HL-60/S4 treated with phorbol 12-myristate 13-acetate at 8.2 ng/mL for 4 days and 3 days (cell line): Measurements from ENCODE around the gene EML1.

Experiments
- in situ Hi-C: fragments of 300-500 bp; cut with MboI; formaldehyde crosslinking; loops from 2 replicates; pipeline ENCODE4 v1.15.0; 2022; ENCODE audit warnings: low sequenced_read_pairs

The EML1 gene

GRCh38 chr14:99889268-99889667 lies 96.1 kb downstream of the EML1 start:
- in situ Hi-C loops = loop anchor here (25.0 kb wide), 1 partner anchor 377 kb away; no protein-coding TSS in a partner anchor

- in situ Hi-C loops = loop anchor here (25.0 kb wide), 1 partner anchor 379 kb away; no protein-coding TSS in a partner anchor
These were observed 98.1 kb downstream of the EML1 start for GRCh38 chr14:99891266-99891665.

GRCh38 chr14:99891900-99892299 lies 98.7 kb downstream of the EML1 start:
- in situ Hi-C loops = loop anchor here (25.0 kb wide), 1 partner anchor 380 kb away; no protein-coding TSS in a partner anchor

DNA sequence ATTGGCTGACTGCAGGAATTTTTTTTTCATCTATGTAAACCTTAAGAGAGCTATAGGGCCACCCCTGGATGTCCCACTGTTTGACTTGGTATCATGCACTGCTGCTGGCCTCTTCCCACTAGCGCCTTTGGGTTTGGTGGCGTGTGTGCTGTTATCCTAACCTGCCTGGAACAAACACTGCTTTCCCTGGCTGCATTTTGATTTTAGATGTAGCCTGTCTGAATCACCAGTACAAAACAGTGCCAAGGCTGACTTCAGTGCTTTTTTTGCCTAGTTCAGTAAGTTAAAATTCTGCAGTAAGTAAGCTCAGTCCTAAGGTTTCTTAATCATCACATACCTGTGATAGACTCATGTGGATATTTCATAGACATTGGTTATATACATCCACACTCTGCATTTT lies 99.2 kb downstream of the EML1 start:
- in situ Hi-C loops = loop anchor here (25.0 kb wide), 1 partner anchor 380 kb away; no protein-coding TSS in a partner anchor

DNA sequence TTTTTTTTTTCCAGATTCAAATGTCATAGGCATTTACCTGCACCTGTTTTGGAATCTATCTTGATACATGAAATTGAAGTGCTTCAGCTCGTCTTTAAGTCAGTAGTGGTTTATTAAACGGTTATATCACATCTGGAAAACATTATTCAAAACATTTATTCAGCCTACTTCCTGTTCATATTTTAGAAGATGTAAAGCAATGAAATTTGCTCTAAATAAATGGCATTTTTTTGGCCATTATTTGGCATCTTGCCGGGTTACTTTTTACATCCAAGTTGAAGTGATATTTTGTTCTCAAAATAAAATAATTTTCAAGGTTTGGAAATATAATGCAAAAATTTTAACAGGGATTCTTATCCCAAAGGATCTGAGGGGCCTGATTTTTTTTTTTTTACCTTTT lies 103.1 kb downstream of the EML1 start:
- in situ Hi-C loops = loop anchor here (25.0 kb wide), 1 partner anchor 384 kb away; no protein-coding TSS in a partner anchor

DNA sequence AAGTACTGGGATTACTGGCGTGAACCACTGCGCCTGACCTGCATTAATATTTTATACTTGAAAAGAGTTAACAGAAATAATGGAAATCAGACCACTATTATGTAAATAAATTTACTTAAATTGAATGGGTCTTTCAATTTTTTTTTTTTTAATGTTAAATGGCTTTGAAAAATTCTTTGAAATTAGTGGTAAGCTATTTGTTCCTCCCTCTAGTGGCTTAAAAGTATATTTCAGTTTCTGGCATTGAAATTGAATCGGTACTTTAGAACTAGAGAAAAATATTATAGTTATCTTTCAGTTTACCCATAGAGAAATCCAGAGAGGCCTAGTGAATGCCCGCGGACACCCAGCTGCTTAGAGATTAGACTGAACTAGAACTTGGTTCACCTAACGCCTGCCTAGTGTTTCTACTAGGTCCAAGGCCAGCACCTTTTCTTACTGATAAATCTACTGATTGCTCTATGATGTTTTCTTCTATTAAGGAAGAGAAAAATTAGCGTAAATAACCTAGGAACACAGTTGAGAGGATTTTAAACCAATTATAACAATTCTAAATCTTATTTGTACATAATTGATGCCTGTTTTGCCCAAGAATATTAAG lies 106.5 kb downstream of the EML1 start:
- in situ Hi-C loops = loop anchor here (25.0 kb wide), 1 partner anchor 387 kb away; no protein-coding TSS in a partner anchor

GRCh38 chr14:99902925-99903324 lies 109.7 kb downstream of the EML1 start:
- in situ Hi-C loops = no loop called here

DNA sequence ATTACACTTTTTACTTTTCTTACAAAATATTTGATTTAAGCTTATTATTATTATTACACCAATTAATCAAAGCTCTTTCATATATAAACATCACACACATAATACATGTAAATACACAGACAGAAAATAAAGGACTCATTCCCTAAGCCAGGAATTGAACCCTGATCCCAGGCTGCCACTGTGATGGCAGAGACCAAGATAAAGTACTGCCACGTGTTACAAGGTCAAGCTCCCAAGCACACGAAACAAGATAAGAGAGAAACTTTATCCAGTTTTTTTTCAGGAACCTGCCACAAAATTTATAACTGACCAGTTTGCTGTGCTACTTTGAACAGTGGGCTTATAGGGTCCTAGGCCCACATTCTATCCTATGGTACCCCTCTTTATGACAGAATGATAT lies 111.3 kb downstream of the EML1 start:
- in situ Hi-C loops = no loop called here

GRCh38 chr14:99905121-99905520 lies 111.9 kb downstream of the EML1 start:
- in situ Hi-C loops = no loop called here

GRCh38 chr14:99907761-99908652 lies 114.8 kb downstream of the EML1 start:
- in situ Hi-C loops = no loop called here

DNA sequence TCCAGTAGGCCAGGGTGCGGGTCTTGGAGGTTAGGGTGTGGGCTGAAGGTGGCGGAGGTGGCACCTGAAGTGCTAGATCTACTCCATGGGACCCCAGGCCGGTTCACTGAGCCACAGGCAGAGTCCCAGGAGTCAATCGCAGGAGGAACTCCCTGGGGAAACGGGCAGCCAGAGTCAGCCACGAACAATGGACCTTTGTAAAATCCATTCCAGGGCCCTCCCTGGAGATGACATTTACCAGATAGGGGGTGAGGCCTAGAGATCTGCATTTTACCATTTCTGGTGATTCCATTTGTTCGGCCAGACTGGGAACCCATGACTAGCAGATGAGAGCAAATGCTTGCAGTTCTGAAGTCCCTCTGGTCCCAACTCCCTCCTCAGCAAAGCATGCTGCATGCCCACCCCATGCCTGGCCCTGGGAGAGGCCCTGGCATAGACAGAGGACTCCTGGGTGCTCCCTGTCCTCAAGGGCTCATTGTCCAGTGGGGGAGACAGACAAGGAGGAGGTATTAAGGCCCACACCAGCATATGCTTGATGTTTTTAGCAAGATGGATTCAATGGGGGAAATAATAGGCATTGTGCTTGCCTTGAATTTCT lies 115.5 kb downstream of the EML1 start:
- in situ Hi-C loops = no loop called here

DNA sequence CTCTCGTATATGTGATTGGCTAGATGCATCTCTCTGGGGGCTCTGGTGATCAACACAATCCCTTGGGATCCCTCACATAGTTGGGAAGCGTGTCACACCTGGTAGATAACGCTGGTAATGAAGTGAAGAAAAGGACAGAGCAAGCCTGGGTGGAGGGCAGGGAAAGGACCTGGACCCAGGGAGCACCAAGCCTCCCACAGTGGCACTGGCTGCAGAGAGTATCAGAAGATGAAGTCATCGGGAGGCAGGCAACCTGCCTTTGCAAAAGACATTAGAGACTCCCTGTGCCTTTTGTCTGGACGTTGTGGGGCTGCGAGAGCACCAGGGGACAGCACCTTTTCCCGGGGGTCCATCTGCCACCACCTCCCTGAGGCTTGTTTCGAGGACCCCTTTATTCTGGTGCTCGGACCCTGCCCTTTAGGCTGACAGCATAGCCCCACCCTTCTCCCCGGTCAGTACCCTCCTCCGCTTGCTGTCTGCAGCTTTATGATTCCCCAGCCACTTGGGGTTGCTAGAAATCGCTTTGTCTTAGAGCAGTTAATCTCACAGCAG lies 116.4 kb downstream of the EML1 start:
- in situ Hi-C loops = no loop called here

GRCh38 chr14:99910337-99911309 lies 117.4 kb downstream of the EML1 start:
- in situ Hi-C loops = no loop called here

- in situ Hi-C loops = no loop called here
These were observed 122.3 kb downstream of the EML1 start for GRCh38 chr14:99915305-99916090.

DNA sequence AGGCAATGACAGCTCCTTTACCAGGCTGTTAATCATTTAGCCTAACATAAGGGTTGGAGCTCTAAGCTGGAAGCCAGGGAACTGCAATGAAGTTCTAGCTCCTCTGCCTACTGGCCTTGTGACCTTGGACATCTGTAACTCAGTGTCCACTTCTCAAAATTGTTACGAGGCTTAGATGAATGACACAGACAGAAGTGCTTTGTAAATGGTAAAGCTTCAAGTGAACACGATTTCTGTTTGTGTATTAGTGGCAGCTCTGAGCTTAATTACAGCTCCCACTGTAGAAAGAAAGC lies 122.8 kb downstream of the EML1 start:
- in situ Hi-C loops = no loop called here

- in situ Hi-C loops = no loop called here
These were observed 125.6 kb downstream of the EML1 start for GRCh38 chr14:99918781-99919180.

- in situ Hi-C loops = no loop called here
These were observed 128.2 kb downstream of the EML1 start for GRCh38 chr14:99921425-99921824.

DNA sequence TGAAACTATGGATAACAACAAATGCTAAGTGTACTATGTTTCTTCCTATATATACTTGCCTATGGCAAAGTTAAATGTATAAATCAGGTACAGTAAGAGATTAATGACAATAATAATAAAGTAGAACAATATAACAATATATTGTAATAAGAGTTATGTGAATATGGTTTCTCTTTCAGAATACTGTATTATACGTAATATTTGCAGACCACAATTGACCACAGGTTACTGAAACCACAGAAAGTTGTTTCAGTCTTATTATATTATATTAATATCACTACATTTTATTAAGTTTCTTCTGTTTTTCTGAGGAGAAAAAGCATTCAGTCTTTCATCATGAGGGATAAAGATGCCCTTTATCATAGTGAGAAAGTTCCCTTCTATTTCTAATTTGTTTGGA lies 131.2 kb downstream of the EML1 start:
- in situ Hi-C loops = no loop called here

- in situ Hi-C loops = no loop called here
These were observed 132.3 kb downstream of the EML1 start for GRCh38 chr14:99925471-99925870.

- in situ Hi-C loops = no loop called here
These were observed 135.8 kb downstream of the EML1 start for GRCh38 chr14:99928963-99929362.
